GM21619 (cell line): ENCODE results near the gene NPR1.
A peak's percentile ranks its signal among the peaks of the same experiment; 100 is the strongest.
"Not testable (repeated sequence)": the region's sequence is repeated elsewhere in the genome, so short reads cannot be mapped to it uniquely, and the experiment has no call there.

Experiments used
- ATAC-seq: cut with Tn5 transposase; IDR thresholded peaks from one replicate; pipeline ENCODE4 v1.9.1; 2021; ENCODE audit not compliant: unreplicated experiment

NPR1 gene

DNA sequence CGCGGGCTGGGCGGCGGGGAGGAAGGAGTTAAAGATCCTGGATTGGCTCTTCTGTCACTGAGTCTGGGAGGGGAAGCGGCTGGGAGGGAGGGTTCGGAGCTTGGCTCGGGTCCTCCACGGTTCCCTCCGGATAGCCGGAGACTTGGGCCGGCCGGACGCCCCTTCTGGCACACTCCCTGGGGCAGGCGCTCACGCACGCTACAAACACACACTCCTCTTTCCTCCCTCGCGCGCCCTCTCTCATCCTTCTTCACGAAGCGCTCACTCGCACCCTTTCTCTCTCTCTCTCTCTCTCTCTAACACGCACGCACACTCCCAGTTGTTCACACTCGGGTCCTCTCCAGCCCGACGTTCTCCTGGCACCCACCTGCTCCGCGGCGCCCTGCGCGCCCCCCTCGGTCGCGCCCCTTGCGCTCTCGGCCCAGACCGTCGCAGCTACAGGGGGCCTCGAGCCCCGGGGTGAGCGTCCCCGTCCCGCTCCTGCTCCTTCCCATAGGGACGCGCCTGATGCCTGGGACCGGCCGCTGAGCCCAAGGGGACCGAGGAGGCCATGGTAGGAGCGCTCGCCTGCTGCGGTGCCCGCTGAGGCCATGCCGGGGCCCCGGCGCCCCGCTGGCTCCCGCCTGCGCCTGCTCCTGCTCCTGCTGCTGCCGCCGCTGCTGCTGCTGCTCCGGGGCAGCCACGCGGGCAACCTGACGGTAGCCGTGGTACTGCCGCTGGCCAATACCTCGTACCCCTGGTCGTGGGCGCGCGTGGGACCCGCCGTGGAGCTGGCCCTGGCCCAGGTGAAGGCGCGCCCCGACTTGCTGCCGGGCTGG, at the start of gene NPR1:
NPR1 (plus strand) TSS at position 170 of the 818 bp plus-strand sequence; CDS start at position 591, 421 bp downstream.
- no peak for ATAC-seq

- no peak for ATAC-seq
Observed at GRCh38 chr1:153629343-153629665, 49.2 kb upstream of the NPR1 start.

GRCh38 chr1:153629971-153630370, 48.5 kb upstream of the NPR1 start:
- no peak for ATAC-seq

- ATAC-seq, result no peak
Observed at GRCh38 chr1:153630384-153630783, 48.1 kb upstream of the NPR1 start.

DNA sequence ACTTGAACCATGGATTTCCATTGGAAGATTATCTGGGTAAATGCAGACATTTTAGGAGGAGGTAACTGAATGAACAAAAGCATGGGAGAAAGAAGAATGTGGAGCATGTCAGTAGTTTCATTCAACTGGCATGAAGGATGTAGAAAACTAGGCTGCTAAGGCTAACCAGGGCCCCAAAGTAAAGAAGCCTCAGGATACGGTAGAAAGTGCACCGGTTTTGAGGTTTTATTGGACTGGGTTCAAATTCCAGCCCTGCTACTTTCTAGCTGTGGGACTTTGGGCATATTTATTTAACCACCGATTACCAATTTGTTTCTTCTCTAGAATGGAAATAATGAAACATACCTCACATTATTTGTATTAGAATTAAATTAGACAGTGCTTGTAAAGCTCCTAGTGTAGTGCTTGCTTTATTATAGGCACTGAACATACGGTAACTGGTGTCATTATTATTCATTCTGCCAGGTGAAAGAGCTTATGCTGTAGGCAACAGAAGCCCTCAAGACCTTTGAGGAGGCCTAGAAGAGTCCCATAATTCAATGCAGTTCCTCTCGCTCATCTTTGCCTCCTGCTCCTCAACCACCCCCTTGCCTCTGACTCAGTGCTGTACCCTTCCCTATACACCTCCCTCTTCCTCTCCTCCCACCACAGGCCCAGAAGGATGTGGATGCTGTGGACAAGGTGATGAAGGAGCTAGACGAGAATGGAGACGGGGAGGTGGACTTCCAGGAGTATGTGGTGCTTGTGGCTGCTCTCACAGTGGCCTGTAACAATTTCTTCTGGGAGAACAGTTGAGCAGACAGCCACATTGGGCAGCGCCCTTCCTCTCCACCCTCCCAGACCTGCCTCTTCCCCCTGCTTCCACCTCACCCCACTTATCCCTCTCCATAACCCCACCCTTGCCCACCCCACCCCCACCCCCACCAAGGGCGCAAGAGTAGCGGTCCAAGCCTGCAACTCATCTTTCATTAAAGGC, 47.2 kb upstream of the NPR1 start:
- no peak for ATAC-seq

DNA sequence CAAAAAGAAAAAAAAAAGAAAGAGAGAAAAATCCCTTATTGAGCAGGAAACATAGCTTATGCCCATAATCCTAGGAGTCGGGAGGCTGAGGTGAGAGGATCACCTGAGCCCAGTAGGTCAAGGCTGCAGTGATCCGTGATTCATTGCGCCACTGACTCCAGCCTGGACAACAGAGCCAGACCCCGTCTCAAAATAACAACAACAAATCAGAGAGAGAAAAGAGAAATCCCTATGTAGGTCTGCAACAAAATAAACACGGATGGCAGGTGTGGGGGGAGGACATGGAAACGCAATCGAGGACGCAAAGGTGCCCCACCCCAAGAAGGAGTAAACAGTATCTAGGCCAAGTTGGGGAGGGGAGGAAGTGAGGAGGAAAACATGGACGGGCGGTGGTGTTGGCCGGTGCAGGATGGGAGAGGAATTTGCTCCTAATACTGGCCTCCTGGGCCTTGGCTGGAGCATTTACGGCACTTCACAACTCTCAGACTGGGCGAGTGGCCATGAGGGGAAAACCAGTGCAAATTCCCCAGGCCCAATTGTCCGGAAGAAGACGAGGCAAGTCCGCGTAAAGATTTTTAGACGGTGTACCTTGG, 45.2 kb upstream of the NPR1 start:
- ATAC-seq, result peak; percentile 1

DNA sequence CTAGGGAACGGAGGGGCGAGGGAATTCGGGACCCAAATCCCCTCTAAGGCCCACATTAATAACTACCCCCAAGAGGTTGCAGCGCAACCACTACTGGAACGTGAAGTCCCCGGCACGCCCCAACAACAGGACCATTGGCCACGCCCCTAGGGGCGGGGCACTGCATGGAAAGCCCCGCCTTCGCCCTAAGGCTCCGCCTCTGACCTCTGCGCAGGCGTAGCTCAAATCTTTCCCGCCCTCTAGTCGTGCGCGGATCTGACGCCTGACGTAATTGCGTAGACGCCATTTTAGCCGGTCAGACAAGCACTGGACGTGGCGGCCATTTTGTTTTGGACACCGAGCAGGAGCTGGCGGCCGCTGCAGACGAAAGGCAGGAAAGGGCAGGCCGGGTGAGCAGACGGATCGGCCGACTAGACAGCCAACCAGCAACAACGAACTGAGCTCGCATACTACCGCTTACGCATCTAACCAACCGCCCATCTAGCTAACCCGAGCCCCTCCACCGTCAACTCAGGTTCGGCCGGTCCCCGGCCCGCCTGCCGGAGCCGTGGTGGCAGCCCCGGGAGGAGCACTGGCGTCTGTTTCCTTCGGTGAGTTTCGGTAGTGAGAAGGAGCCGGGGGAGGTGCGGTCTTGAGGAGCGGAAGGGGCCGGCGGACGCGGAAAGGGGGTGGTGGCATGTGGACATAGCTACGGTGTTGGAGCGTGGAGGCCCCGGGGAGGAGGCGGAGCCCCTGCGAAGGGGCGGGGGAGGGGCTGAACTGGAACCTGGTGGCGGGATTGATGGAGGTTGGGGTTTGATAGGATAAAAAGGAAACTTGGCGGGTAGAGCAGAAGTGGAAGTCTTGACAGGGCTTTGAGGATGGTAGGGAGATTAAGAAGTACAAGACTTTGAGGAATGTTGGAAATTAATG, 44.5 kb upstream of the NPR1 start, which contains the start of gene CHTOP:
CHTOP (plus strand) TSS at position 313 of the 912 bp plus-strand sequence. CDS start 2,523 bp downstream, outside the sequence.
- ATAC-seq, result peak; percentile 89

DNA sequence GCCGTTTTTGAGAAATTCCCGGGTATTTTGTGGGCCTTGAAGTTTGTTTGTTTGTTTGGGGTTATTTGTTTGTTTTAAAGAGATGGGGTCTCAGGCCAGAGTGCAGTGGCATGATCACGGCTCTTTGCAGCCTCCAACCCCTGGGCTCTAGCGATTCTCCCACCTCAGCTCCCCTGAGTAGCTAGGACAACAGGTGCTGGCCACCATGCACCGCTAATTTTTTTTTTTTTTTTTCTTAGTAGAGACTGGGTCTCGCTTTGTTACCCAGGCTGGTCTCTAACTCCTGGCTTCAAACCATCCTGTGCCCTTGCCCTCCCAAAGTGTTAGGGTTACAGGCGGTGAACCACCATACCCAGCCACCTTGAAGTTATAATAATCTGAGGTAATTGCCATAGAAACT, 42.6 kb upstream of the NPR1 start:
- ATAC-seq, result no peak

DNA sequence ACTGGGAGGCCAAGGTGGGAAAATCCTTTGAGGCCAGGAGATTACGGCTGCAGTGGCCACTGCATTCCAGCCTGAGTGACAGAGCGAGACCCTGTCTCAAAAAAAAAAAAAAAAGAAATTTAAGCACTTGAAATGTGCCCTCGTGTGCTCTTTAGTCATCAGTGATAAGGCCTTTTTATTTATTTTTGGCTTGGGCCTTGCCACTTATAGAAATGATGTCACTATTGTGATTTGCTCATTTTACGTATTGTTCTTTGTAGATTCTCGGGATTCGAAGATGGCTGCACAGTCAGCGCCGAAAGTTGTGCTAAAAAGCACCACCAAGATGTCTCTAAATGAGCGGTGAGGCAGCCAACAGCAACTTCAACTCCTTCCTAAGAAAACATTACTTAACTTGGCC, 42.2 kb upstream of the NPR1 start:
- no peak for ATAC-seq

- no peak for ATAC-seq
Observed at GRCh38 chr1:153638261-153638660, 40.2 kb upstream of the NPR1 start.

- ATAC-seq, result no peak
Observed at GRCh38 chr1:153639280-153639679, 39.2 kb upstream of the NPR1 start.

DNA sequence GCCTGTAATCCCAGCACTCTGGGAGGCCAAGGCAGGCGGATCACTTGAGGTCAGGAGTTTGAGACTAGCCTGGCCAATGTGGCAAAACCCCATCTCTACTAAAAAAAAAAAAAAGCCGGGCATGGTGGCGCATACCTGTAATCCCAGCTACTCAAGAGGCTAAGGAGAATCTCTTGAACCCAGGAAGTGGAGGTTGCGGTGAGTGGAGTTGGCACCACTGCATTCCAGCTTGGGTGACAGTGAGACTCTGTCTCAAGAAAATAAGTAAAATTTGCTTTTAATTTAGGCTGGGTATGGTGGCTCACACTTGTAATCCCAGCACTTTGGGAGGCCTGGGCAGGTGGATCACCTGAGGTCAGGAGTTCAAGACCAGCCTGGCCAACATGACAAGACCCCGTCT, 38.3 kb upstream of the NPR1 start:
- ATAC-seq, result not testable (repeated sequence)

GRCh38 chr1:153640861-153641260, 37.6 kb upstream of the NPR1 start:
- ATAC-seq, result no peak

DNA sequence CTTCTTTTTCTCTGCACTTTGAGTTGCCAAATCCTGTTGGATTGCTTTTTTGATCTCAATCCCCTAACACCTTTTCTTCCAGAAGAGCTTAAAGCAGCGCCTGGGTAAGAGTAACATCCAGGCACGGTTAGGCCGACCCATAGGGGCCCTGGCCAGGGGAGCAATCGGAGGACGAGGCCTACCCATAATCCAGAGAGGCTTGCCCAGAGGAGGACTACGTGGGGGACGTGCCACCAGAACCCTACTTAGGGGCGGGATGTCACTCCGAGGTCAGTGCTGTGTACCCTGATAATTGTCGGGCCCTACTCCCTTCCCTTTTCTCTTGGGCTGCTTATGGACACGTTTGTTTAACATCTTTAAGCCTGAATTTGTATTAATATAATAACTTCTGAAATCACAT, 36.3 kb upstream of the NPR1 start:
- no peak for ATAC-seq

GRCh38 chr1:153643100-153643499, 35.4 kb upstream of the NPR1 start:
- ATAC-seq, result no peak

- no peak for ATAC-seq
Observed at GRCh38 chr1:153643816-153644215, 34.7 kb upstream of the NPR1 start.

DNA sequence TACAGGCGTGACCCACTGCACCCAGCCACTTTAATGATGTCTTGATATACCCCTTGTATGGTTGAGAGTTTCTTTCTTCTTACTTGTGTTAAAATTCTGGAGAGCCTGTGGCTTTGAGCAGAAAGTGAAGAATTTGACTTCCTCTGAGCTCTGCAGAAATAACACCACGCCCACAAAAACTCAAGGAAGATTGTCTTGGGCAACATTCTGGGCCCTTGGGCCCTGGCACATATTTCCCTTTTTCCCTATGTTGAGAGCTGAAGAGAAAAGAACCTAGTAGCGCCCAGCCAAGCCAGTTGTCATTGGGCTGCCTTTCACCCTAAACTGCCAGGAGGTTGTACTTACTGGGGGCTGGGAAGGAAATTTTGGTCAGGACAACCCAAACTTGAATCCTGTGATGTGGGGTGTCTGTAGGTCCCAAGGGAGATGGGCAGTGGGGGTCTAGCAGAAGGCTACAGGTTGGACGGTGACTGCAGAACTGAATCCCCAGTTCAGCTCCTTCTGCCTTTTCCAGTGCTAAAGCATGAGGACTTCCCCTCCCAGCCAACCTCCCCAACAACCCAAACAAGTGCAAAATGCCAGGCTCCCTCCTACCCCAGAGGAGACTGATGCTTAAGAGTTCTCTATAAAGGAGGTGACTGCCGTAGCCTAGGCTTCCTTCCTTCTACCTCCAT, 31.7 kb upstream of the NPR1 start:
- no peak for ATAC-seq

DNA sequence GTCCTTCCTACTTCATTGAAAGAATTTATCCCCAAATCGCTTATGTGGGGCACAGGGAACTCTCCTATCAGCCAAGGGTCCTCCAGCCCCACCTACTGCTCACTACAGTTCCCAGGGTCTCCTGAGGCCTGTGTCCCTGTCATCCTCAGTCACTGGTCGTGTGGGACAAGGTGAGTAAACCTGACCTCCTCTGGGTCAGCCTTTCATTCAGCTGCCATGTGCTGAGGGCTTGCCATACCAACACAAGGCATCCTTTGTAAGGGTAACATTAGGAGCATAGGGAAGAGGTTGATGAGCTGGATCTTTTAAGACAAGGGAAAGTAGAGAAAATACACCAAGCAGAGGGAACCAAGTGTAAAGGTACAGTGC, 31.2 kb upstream of the NPR1 start:
- ATAC-seq, result no peak

- ATAC-seq, result no peak
Observed at GRCh38 chr1:153648000-153648643, 30.4 kb upstream of the NPR1 start.
